HG02798 (cell line): ENCODE measurements around the gene SAMD14.
A peak's percentile ranks its signal among the peaks of the same experiment; 100 is the strongest.

Source experiments
- ATAC-seq: cut with Tn5 transposase; IDR thresholded peaks from one replicate; pipeline ENCODE4 v1.9.1; 2021; ENCODE audit warnings: mild to moderate bottlenecking; ENCODE audit not compliant: unreplicated experiment, poor library complexity

The SAMD14 gene

DNA sequence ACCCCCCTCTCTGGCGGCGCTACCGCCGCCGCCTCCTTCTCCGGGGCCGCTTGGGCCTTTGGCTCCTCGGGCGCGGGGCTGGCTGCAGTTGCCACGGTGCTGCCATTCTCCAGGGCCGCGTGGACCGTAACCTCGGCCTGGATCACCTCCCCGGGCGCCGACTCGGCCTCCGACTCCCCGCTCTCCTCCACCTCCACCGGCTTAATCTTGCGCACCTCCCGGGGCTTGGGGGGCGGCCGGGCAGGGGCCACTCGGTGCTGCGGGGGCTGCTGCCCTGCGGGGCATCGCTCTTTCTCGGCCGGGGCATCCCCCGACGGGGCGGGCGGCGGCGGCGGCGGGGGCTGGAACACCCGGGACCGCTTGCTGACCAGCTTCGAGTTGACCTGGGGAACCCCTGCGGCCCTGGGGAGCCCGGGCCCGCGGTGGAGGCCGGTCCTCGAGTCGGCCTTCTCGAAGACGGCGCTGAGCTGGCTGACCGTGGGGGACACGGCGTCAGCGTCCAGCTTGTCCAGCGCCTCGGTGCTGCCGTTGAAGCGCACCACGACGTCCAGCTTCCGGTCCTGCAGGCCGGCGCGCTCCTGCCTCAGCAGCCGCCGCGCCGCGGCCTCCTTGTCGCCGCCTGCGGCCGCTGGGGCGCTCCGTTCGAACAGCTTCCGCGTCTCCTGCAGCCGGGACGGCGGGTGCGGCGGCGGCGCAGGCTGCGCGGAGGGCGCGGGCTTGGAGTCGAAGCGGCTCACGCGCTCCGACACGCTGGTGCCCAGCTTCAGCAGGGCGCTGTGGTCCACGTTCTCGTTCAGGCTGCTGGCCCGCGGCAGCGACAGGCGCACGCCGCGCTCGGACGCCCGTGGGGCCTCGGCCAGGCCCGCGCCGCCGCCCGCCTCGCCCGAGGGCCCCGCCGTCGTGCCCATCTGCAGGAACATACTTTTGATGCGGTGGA is 19.7 kb upstream of the SAMD14 start:
- ATAC-seq: no peak

DNA sequence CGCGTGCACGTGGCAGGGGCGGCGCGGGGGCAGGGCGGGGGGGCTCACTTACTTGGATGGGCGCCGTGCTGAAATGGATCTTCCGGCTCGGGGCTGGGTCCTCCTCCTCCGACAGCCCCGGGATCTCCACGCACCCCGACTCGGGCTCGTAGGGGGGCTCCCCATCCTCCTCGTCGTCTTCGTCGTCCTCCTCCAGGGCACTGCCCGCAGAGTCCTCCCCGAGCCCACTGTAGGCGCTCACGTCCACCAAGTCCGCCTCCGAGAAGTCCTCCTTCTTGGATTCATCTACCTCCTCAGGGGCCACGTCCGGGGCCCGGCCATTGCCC is 19.1 kb upstream of the SAMD14 start:
- ATAC-seq: no peak

DNA sequence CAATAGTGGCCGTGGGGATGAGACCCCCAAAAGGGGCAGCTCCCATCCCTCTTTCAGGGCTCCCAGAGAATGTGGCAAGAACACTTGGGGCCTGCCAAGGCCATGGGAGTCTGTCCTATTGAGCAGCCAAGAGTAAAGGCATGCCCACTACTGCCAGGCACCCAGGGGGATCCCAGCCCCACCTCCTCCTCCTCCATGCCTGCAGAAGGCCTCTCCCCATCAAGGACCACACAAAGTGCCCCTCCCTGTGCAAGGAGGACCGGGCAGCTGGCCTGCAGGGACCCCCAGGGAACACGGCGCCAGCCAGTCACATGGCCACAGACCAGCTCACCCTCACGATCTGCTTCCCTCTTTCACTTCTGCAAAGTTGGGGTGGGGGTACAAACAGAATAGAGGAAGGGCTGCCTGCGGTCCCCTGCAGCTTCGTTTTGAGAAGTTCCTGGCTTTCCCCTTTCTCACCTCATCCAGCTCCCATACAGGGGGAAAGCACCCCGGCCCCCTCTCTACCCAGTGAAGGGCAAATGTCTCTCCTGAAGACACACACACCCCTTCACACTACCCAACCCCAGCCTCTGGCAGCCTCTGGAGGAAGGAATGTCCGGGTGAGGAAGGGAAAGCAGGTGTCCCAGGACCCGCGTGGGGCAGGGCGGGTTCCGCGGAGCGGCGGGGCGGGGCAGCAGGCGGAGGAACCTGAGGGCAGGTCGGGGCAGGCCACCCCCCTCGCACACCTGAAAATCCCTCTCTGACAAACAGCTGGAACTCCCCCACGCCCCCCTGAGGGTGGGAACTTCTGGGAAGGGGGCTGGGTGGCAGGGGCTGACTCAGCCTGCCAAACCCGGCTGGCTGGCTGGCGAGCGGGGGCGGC is 18.5 kb upstream of the SAMD14 start:
- peak; percentile 33 for ATAC-seq

DNA sequence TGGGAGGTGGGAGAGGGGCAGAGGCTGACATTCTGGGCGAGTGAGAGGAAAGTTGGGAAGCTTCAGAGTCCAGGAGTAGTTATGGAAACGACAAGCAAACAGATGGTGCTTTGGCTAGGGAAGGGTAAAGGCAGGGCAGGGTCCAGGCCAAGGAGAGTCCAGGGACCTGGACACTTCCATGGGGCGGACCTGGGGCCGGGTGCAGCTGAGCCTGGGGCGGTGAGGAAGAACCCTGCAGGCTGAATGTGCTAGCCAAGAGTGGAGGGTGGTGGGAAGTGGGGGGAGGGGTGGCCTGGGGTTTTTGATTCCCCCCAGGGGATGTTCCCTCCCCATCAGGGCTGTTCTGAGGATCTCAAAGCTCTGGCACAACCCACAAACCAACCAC is 17.9 kb upstream of the SAMD14 start:
- ATAC-seq: no peak

DNA sequence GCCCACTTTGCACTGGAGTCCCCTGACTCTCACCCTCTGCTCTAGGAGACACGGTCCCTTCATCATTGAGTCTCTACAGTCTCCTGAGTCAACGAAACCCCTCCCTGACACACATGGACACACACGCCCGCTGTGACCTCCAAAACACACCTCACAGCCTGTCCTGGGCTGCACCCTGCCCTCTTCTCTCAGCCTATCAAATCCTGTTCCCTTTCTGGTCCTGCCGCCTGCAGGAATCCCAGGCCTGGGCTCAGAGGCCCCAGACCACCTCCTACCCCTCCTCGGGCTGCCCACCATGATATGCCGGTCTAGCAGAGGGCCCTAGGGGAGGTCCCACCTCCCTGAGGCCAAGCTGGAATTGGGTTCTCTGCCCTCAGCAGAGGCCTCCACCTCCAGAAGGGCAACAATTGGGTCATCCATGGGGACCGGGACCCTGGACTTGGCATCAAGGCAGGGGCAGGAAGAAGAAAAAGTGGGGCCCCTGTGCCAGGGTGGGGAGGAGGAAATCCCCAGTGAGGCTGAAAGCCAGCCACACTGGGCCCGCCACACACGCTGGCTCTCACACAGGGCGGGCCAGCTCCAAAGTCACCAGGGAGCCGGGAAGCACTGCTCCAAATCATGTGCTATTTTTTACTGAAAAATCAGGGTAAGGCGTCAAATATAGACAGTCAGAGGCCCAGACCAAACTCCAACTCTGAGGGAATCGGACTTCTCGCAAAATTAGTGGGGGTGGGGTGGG is 17.1 kb upstream of the SAMD14 start:
- no peak for ATAC-seq

DNA sequence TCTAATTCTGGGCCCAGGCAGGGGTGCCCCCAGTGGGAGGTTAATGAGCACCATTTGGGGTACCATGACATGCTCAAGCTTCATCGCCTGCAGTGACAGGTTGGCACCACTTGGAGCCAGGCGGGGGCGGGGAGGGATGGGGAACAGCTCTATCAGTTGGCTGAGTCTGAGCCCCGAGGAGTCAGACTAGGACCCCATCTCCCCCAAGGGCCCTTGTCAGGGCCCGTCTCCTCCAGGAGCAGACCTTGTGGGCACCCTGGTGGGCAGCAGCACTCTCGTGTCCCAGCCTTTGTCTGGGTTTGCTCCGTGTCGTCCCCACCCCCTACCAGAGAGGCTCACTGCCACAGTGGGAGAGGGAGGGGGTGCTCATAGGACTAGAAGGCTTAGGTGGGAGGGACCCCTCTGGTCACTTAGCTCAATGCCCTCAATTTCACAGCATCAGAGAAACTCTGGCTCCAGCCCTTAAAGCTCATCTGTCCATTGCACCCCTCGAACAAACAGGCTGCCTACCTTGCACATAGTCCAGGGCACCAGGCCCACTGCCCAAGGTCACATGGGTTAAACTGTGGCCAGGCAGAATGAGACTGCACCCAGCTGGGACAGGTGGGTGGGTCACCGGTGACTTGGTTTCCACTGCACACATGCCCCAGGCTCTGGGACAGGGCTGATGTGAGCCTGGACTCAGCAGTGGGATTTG is 16.4 kb upstream of the SAMD14 start:
- no peak for ATAC-seq

DNA sequence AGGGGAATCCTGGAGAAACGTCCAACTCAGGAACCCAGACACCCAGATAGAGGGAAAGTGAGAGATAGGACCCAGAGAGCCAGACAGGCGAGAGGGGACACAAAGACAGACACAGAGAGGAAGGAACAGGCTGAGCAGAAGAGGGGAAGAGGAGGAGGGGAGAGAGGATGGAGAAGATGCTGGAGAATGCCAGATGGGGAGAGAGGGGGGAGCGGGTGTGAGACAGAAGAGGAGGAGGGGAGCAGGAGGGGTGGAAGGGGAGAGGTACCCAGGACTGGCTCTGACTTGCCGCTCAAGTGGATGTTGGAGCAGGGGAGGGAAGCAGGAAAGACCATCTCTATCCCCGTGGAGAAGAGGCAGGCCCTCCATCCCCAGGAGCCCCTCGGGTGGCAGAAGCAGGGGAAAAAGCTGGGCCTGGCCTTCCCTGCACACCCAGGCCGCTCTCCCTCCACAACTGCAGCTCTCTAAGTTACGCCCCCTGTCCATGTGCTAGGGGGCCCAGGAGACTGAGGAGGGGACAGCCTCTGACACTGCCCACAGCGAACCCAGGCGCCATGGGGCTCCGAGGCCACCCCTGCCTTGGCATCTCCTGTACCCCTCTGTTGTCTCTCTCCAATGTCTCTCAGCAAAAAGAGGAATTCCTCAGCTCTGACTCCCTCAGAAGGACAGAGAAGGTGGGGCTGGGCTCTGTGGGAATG is 15.7 kb upstream of the SAMD14 start:
- no peak for ATAC-seq

DNA sequence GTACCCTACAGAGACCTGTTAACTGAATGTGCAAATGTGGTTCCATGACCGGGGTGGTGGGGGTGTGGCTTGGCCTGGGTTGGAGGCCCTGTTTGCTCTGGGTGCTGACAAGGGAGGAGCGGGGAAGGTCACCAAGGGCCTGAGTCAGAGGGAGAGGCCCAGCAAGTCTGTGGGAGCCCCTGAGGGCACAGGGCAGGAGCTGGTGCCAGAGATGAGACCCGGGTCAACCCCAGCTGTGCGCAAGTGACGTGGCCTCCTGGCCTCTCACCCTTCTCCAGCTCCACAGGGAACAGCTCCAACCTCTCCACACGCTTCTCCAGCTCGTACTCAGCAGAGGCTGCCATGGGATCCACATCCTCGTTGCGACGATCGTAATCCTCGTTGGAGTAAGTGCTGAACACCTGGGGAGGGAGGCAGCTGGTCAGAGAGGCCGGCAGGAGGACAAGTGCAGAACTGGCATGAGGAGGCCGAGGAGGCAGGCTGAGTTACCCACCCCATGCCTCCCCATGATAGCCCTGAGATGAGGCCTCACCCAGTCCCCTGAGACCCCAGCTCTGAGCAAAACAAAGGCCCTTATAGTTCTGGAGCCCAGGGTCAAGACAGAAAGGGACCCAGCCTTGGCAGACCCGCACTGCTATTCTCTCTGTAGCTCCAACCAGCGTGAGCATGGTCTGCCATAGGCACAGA is 15.0 kb upstream of the SAMD14 start:
- ATAC-seq: no peak

DNA sequence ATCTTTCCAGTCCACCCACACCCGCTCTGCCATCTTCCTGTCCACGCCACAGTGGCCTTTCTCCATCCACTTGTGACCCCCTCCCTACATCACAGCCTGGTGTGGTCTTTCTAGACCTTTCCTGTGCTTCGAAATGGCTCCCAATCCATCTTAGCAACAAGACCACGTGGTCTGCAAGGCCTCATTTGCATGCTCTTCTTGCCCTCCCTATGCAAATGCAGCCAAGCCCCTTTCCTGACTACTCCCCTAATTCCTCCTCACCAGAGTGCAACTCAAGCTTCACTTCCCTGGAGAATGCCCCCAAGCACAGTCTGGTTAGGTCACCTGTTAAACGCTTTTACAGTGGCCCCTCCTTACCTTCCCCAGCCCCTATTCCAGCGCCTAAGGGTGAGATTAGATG is 14.4 kb upstream of the SAMD14 start:
- ATAC-seq: no peak

DNA sequence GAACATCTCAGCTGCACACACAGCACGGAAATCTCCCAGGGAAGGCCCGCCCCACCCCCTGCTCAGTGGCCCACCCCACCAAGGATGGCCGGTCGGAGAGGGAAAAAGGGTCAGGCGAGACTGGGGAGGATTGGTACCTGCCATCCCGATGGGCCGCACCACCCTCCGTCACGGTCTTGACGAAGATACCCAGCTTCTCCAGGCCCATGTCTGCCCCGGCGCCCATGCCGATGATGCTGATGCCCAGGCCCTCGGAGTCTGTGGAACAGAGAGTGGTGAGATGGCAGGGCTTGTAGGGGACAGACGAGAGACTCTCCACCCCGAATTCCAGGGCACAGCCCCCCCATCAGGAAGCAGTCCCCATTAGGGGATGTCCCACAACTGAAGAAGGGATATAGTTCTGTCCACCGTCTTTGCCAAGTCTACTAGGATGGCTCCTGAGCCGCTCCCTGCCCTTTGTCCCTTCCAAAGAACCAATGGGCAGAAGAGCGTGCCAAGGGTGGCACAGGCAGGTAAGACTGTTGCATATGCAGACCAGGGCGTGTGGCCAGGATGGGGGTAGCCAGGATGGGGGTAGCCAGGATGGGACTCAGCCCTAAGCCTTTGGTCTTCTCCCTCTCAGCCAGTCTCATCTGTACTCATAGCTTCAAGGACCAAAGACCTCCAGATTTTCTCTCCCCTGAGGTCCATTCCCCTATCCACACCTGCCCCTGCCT is 13.7 kb upstream of the SAMD14 start:
- ATAC-seq: no peak

DNA sequence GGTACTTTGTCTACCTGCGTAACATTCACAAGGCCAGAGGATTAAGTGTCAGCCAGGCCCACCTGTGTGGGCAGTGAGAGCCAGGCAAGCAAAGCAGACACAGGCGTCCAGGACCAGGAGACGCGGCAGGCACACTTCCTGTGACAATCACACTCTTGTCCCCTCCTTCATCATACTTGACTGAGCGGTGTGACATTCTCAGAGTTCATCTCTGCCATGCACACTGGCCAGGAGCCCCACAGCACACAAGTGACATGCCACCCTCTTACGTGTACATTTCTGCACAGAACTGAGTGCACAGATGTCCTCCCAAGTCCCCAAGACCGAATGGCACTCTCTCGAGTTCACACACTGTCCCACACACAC is 11.8 kb upstream of the SAMD14 start:
- ATAC-seq: no peak

DNA sequence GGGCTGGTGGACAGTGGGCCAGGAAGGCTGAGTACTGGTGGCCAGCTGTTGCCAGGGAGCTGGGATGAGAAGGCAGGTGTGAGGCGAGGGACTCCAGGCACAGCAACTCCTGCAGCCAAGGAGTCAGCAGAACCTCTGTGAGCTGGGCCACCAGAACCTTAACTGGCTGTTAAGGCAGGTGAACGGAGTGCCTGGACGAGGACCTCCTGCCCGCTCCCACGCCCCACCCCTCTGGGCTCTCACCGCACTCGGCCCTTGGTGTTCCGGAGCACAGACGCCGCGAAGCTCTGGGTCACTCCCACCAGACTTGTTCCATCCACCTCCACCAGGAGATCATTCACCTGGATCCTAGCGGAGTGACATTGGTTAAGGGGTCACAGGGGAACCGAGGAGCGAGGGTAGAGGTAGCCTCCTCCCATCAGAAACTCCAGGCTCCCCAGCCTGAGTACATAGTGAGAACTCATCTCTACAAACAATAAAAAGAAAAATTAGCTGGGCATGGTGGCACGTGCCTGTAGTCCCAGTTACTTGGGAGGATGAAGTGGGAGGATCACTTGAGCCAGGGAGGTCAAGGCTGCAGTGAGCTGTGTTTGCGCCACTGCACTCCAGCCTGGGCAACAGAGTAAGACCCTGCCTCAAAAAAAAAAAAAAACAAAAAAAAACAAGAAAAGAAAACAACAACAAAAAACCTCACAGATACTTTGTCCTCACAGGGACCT is 11.2 kb upstream of the SAMD14 start:
- no peak for ATAC-seq

DNA sequence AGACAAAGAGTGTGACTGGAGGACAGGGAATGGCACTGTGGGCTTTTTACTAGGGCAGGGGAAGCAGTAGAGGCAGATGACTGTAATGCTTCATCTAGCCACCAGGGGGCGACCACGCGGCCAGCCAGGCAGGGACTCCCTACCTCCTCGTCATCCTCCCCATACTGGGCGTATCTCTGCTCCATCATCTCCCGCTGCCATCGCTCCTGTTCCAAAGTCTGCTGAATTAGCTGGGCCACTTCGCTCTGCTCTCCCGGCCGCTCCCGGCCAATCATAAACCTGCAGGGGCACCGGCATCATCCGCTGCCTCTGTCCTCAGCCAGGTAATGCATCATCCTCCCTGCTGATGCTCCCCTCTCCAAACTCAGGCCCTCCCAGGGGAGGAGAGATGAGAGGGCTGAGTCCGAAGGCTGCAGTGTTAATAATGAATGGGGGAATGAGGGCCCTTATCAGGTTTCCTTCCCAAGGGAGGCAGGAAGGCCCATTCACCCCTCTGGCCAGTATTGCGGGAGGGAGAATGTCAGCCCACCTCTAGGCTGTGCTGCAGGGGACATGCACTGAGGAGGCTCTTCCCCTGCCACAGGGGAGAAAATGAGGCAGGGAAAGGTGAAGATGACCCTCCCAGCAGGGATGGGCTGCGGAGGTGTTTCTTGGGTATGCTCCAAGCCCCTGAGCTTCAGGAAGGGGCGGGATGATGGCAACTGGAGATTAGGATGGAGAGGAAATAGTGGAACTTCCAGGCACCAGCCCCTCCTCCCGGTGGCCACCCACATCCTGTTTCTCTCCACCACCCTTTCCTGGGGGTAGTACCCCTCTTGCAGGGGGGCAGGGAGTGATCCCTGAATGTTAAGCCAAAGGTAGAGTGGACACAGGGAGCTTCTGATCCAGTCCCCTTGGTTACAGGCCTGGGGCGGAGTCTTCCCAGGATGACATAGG is 10.3 kb upstream of the SAMD14 start:
- ATAC-seq: peak; percentile 68

DNA sequence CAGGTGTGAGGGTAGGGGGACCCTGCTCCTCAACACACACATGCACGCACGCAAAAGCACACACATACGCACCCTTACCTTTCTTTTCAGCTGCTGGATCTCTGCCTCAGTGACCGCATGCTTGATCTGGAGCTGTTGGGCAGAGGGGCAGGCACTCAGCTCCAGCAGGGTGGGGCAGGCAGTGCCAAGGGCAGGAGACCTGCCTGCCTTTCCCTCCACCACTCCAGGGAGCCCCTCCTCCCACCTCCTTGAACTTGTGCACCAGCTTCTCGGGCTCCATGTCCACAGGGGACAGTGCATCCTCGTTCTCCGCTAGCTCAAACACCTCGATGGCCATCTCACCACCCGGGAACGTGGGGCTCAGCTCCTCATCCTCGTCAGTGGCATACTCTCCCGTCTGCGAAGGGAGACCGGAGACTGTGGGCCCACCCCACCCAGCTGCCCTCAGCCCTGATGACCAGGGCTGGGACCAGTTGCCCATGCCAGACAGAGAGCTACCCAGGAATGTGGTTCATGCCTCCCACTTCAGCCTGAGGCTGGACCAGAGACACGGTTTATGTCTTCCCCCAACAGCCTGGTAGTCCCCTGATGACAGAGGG is 9.3 kb upstream of the SAMD14 start:
- no peak for ATAC-seq

DNA sequence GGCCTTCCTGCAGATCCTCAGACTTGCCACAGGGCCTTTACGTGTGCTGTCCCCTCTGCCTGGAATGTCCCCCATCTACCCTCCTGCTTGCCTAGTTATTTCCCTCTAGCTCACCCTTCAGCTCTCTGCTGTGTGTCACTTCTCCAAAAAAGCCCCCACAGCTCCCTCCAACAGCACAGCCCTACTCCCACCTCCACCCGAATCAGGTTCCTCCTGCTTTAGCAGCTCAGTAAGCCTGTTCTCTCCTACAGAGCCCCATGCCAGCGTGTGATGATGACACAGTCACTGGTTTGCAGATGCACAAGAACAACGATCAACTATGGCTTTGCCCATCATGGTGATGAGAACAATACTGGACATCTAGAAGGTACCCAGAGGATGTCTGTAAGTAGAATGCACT is 7.1 kb upstream of the SAMD14 start:
- no peak for ATAC-seq

DNA sequence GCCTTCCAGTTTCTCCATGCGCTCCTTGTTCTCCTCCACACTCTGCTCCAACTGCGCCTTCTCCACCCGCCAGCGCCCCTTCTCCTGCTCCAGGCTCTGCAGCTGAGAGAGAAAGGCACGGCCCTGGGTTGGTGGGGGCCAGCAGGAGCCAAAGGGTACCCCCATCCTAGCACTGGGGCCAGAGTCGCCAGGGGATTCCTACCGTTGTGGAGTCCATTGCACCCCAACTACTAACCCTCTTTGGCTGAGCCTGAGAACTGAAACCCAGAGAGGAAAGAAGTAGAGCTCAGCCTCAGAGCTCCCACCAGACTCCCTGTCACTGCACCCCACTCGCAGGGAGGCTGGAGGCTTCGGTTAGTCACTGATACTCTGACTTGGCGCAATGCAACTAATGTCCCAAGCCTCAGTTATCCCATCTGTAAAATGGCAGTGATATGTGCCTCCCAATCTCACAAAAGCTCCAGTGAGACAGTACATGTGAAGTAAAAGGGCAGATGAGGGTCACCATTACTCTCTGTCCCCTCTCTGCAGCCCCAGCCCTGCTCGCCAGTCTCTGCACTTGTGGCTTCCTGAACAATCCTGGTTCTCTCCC is 6.2 kb upstream of the SAMD14 start:
- ATAC-seq: no peak
